ENCODE data around the gene LCN12.

DNA sequence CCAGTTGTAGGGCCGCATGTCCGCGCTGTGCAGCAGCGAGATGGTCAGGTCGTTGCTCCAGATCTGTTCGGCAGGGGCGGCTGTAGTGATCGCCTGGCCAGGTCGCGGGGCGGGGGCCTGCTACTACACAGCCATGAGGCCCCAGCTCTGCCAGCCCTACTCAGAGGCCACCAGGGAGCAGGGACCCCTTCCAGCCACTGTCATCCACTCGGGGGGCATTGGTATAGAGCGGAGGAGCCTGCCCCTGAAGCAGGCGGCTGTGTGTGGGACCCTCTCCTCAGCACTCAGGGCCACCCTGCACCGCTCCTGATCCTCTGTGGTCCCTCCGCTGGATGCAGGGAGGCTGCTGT lies 9.2 kb upstream of the LCN12 start:
- TF ChIP-seq, protein P1, sequence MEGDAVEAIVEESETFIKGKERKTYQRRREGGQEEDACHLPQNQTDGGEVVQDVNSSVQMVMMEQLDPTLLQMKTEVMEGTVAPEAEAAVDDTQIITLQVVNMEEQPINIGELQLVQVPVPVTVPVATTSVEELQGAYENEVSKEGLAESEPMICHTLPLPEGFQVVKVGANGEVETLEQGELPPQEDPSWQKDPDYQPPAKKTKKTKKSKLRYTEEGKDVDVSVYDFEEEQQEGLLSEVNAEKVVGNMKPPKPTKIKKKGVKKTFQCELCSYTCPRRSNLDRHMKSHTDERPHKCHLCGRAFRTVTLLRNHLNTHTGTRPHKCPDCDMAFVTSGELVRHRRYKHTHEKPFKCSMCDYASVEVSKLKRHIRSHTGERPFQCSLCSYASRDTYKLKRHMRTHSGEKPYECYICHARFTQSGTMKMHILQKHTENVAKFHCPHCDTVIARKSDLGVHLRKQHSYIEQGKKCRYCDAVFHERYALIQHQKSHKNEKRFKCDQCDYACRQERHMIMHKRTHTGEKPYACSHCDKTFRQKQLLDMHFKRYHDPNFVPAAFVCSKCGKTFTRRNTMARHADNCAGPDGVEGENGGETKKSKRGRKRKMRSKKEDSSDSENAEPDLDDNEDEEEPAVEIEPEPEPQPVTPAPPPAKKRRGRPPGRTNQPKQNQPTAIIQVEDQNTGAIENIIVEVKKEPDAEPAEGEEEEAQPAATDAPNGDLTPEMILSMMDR (IDR thresholded peaks at IDR 0.05) = no peak
- TF ChIP-seq, protein P2, sequence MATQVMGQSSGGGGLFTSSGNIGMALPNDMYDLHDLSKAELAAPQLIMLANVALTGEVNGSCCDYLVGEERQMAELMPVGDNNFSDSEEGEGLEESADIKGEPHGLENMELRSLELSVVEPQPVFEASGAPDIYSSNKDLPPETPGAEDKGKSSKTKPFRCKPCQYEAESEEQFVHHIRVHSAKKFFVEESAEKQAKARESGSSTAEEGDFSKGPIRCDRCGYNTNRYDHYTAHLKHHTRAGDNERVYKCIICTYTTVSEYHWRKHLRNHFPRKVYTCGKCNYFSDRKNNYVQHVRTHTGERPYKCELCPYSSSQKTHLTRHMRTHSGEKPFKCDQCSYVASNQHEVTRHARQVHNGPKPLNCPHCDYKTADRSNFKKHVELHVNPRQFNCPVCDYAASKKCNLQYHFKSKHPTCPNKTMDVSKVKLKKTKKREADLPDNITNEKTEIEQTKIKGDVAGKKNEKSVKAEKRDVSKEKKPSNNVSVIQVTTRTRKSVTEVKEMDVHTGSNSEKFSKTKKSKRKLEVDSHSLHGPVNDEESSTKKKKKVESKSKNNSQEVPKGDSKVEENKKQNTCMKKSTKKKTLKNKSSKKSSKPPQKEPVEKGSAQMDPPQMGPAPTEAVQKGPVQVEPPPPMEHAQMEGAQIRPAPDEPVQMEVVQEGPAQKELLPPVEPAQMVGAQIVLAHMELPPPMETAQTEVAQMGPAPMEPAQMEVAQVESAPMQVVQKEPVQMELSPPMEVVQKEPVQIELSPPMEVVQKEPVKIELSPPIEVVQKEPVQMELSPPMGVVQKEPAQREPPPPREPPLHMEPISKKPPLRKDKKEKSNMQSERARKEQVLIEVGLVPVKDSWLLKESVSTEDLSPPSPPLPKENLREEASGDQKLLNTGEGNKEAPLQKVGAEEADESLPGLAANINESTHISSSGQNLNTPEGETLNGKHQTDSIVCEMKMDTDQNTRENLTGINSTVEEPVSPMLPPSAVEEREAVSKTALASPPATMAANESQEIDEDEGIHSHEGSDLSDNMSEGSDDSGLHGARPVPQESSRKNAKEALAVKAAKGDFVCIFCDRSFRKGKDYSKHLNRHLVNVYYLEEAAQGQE (IDR thresholded peaks at IDR 0.05; ENCODE audit: insufficient read depth in 1 of 2, low read depth in 2 of 2, low read length in 1 of 2) = no peak
- TF ChIP-seq POLR2AphosphoS5 (IDR thresholded peaks at IDR 0.05; ENCODE audit: low read depth, low read length) = no peak
- TF ChIP-seq TCF7L2 (IDR thresholded peaks at IDR 0.05; ENCODE audit: low read depth, low read length) = no peak
- no peak for TF ChIP-seq SIN3A (IDR thresholded peaks at IDR 0.05; ENCODE audit: borderline replicate concordance, insufficient read depth, low read depth, low read length)

Measured in Panc1 (cell line).